DMS53 treated with DMSO at 0.1 percent for 48 hours (cell line): ENCODE data around the gene TGFBR3L.
"Not testable (repeated sequence)": the region's sequence is repeated elsewhere in the genome, so short reads cannot be mapped to it uniquely, and the experiment has no call there.

ENCODE experiments used
- DNase-seq: peaks from one replicate; lab custom pipeline; 2025; ENCODE audit not compliant: unreplicated experiment; lab: John Stamatoyannopoulos, UW

The TGFBR3L gene

DNA sequence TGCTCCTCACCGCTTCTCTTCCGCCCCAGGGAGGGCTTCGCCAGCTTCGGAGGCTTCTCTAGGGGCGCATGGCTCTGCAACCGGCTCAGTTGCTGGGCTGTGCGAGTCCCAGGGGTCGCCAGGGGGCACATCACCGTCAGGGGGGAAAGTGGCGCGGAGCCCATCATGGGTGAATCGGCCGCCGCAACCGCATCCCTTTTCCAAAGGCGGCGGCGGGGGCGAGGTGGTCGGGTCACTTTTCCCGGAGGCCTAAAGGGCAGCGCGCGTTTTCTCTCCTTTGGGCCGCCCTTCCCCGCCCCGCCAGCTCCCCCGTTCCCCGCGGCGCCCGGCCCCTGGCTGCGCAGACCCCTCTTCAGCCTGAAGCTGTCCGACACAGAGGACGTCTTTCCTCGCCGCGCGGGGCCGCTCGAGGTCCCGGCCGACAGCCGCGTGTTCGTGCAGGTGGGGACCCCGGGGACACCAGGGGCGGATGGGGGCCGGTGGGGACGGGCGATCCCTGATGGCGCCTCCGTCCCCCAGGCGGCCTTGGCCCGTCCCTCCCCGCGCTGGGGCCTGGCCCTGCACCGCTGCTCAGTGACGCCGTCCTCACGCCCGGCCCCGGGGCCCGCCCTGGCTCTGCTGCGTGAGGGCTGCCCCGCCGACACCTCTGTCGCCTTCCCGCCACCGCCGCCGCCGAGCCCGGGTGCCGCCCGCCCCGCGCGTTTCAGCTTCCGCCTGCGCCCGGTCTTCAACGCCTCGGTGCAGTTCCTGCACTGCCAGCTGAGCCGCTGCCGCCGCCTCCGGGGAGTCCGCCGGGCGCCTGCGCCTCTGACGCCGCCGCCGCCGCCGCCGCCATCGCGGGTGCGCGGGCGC lies 1.7 kb downstream of the TGFBR3L start:
- peak; percentile 5 for DNase-seq

DNA sequence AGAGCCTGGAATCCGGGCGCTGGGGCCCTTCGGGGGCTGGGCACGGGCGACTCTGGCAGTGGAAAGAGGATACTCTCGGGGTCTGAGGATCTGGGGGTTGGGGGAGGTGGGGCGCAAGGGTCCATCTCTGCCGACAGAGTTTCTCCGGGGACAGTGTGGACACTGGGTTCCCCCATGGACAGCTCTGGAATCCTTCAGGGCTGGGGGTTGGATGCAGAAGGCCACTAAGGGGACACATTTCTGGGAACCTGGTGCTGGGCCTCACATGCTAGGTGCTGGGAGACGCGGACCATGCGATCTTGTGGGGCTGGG lies 2.3 kb downstream of the TGFBR3L start:
- DNase-seq, result no peak

DNA sequence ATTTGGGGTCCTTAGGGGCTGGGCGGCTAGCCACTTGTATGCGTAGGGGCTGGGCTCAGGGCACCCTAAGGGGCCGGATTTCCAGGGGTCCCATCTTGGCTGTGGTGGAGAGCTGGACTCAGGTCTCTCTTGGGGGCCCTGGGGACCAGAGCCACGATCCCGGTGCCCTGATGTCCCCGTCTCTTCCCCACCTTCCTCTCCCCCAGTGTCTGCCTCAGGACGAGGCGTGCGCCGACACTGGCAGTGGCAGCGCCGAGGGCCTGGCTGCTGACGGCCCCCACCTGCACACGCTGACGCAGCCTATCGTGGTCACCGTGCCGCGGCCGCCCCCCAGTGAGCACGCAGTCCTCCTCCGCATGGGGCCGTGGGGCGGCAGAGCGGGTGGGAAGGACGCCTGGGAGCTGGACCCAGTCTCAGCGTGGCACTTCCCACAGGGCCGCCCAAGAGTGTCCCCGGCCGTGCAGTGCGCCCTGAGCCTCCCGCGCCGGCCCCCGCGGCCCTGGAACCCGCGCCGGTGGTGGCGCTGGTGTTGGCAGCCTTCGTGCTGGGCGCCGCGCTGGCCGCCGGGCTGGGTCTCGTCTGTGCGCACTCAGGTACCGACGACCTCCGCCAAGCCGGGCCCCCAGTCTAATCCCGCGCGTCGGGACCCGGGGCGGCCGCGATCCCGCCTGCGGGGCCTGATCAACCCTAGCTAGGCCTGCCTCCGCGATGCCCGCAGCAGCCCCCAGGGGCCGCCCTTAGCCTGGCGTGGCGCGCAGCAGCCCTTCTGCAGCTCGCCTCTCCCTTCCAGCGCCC lies 2.8 kb downstream of the TGFBR3L start:
- DNase-seq, result no peak

DNA sequence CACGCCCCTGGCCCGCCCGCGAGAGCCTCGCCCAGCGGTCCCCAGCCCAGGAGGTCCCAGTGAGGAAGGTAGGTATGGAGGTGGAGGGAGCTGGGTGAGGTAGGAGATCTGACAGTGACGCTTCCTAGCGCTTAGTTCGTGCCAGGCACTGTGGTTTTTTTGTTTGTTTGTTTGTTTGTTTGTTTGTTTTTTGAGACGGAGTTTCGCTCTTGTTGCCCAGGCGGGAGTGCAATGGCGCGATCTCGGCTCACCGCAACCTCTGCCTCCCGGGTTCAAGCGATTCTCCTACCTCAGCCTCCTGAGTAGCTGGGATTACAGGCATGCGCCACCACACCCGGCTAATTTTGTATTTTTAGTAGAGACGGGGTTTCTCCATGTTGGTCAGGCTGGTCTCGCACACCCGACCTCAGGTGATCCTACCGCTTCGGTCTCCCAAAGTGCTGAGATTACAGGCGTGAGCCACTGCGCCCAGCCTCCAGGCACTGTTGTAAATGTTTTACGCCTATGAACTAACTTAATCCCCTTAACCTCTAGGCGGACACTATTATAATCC lies 3.5 kb downstream of the TGFBR3L start:
- DNase-seq, result not testable (repeated sequence)

DNA sequence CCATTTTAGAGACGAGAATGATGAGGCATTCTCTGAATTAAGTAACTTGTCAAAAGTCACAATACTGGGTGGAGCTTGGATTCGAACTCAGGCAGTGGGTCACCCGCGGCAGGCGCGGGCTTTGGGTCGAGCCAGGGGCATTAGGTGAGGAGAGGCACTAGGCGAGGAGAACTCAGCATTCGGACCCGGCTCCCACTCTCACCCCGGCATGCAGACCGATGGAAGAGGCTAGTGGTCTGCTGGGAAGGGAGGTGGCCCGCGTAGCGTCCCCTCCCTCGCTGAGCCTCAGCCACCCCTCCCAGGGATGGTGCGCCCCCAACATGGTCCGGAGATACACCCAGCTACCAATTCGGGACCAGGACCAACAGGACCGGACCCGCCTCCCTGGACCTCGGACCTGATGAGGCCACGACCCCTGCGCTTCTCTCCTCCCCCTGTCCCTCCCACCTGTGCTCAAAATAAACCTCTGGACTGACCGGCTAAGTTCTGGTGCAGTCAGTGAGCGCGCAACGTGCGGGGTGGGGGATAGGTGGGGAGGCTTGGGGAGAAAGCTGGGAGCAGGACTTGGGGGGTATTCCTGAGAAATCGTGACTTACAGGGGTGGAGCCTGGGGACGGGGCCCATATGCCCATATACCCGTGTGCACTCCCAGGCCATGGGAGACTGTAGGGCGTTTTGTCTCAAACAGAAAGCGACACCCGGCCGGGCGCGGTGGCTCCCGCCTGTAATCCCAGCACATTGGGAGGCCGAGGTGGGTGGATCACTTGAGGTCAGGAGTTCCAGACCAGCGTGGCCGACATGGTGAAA lies 4.2 kb downstream of the TGFBR3L start:
- peak; percentile 4 for DNase-seq

DNA sequence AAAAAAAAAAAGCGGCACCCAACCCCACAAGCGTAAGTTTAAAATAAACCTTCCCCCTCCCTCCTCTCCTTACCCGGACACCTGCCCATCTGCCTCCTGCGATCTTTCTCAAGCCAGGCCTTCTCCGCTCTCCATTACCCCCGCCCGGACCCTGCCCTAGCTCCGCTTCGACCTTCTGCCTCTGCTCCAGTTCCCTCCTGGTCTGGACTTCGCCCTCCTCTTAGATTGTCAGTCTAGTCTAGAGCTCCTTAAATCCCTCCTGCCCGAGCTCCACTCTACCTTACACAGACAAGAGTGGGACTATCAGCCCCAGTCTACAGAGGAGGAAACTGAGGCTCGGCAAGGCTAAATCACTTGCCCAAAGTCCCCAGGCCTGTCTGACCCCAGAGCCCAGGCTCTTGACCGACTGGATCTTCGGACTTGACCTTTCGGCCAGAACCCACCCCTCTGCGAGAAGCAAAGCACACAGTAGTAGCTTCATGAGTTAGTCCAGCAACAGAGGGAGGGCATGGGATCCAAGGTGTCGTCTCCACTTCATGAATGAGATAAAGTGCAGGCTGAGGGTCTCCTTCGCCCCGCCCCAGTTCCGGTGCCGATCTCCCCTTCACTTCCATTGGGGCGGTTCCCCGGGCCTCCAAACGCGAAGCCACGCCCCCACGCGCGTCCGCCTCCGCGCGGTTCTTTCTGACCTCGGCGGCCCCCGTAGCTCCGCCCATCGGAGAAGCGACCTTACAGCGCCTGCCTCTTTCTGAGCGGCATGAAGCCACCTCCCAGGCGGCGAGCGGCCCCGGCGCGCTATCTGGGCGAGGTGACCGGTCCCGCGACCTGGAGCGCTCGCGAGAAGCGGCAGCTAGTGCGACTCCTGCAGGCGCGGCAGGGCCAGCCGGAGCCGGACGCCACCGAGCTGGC lies 5.2 kb downstream of the TGFBR3L start, which contains the start of gene SNAPC2:
TSS of gene SNAPC2 (plus strand) at position 729 of the 909 bp plus-strand sequence. CDS start at position 758, 29 bp downstream.
- DNase-seq, result peak; percentile 70

DNA sequence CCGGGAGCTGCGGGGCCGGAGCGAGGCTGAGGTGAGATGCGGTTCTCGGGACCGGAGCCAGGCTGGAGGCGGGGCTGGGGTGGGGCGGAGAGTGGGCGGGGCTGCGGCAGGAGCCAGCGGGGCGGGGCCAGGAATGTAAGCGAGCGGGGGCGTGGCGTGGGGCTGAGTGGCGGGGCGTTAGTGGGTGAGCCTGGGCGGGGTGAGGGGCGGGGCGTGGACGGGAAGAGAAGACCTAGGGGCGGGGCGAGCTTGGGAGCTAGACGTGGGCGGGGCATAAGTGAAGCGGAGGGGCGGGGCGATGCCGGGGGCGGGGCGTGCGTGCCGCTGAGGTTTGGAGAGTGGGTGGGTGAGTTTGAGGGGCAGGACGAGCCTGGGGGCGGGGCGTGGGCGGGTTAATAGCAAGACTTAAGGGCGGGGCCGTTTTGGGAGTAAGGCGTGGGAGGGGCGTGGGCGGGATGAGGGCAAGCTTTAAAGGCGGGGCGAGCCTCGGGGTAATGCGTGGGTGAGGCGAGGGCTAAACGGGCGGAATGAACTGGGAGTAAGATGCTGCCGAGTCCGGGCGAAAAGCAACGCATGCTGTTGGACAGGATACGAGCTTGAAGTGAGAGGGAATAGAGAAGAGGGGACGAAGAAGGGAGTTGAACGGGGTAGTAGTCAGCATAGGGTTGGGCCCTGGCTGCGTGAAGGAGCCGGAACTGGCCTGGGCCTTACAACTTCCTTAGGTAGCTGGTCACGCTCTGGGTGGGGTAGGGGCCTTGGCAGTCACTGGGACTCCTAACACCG lies 6.1 kb downstream of the TGFBR3L start:
- DNase-seq, result peak; percentile 80

DNA sequence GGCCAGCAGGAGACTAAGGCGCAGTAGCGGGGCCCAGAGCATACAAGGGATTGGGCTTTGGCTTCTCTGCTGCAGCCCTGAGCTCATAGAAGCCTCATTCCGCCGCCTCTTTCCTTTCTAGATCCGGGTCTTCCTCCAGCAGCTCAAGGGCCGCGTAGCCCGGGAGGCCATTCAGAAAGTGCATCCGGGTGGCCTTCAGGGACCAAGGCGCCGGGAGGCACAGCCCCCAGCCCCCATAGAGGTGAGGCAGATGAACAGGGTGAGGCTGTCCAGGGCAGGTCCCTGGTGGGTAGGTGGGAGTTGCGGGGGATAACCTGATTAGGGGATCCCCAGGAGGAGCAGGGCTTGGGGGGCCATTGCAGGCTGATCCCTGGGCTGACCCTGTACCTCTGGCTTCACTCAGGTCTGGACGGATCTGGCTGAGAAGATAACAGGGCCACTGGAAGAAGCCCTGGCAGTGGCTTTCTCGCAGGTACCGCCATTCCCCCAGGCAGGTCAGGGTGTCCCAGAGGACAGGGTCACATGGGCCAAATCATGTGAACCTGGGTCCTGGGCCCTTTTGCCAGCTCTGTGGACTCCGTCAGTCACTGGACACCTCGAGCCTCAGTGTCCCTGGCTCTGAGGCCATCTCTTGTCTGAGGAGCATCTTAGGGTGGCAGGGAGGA lies 6.8 kb downstream of the TGFBR3L start:
- no peak for DNase-seq

DNA sequence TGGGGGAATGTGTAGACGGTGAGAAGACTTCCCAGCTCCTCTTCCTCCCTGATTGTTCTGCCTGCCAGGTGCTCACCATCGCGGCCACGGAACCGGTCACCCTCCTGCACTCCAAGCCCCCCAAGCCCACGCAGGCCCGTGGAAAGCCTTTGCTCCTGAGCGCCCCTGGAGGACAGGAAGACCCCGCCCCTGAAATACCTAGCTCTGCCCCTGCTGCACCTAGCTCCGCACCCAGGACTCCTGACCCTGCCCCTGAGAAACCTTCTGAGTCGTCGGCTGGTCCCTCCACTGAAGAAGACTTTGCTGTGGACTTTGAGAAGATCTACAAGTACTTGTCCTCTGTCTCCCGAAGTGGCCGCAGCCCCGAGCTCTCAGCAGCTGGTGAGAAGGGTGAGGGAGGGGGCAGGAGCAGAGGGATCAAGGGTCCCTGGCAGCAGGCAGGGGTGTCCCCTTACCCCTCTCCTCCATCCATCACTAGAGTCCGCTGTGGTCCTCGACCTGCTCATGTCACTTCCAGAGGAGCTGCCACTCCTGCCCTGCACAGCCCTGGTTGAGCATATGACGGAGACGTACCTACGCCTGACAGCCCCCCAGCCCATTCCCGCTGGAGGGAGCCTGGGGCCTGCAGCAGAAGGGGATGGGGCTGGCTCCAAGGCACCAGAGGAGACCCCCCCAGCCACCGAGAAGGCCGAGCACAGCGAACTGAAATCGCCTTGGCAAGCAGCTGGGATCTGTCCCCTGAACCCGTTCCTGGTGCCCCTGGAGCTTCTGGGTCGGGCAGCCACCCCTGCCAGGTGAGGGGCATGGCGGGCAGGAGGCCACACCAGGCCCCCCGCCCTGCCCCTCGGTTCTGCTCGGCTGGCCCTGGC lies 7.6 kb downstream of the TGFBR3L start:
- DNase-seq, result no peak

DNA sequence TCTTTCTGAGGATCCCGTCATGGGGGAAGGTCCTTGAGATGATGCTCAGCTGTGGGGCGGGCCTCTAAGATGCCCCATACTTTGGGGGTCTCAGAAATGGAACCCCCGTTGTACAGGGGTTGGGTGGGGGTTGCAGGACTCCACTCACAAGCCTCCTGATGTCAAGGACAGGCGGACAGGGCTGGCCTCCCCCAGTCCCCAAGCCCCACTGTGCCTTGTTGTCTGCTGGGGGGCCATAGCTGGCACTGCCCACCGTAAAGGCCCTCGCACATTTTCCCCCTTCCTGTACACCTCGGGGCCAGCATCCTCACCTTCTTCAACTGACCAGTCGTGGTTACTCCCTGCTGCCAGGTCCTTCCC lies 8.2 kb downstream of the TGFBR3L start:
- DNase-seq, result no peak

DNA sequence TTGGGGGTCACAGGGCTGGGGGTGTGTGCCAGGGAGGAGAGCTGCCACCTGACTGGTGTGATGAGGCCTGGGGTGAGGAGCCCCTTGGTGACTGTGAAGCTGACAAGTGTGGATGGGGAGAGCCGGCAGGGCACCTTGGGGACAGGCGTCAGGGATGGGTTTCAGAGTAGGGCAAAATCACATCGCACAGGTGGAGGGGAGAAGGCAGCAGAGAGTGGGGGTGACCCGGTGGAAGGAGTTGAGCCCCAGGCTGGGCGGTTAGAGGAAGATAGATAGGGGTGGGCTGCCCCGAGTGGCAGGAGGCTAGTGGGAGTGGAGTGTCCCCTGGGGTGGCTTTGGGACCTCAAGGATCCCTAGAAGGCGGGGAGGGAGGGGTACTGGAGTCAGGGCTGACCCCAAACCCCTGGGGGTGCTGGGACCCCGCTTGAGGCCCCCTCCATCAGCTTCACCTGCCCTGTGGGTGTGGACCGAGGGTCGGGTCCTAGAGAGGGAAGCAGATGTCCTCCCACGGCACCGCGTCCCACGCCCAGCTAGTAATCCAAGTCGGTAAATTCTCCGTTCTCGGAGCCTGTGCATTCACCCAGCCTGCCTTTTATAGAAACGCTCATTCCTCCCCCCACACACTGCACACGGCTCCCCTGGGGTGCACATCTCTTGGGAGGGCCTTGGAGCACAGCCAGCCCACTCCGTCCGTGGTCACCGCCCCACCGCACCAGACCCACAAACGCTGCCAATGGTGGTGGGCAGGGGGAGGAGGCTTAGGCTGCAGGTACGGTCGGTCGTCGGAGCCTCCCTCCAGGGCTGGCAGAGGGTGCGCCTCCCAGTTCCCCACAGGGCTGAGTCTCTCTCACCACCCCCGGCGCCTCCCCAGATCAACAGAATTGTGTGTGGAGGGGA lies 8.9 kb downstream of the TGFBR3L start:
- no peak for DNase-seq

DNA sequence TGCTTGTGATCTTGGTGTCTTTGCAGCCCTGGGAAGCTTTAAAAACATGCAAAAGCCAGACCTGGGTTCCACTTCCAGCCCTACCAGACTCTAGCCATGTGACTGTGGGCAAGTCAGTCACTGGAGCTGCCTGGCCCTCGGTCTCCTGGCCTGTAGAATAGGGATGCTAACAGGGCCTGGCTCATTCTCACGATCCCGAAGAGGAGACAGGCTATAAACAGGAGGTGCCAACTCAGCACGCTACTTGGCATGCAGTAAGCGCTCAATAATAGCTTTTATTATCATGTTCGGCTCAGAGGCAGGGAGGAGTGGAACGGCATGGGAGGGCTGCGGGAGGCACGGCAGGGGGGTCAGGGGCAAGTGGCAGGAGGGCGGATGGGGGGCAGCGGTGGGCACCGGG lies 9.6 kb downstream of the TGFBR3L start:
- DNase-seq, result no peak

DNA sequence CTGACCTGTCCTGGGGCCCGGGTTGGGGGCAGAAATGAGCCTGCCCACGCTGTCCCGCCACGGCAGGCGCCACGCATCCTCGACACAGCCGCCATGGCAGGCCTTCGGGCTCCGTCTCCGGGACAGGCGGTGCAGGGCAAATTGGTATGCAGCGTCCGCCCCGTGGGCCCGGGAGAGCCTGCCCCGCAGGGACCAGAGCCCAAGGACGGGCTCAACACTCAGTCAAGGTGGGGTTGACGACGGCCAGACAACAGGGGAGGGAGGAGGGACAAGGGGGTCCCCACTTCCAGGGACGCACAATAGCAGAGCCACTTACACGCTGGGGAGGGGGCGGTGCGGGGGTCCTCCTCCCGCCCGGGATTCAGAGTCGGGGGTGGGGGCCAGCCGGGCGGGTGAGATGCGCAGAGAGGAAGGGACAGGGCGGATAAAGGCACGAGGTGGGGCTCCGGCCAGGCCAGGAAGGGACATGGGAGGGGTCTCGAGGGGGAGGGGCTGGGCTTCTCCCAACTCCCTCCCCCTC lies 10.1 kb downstream of the TGFBR3L start:
- no peak for DNase-seq

DNA sequence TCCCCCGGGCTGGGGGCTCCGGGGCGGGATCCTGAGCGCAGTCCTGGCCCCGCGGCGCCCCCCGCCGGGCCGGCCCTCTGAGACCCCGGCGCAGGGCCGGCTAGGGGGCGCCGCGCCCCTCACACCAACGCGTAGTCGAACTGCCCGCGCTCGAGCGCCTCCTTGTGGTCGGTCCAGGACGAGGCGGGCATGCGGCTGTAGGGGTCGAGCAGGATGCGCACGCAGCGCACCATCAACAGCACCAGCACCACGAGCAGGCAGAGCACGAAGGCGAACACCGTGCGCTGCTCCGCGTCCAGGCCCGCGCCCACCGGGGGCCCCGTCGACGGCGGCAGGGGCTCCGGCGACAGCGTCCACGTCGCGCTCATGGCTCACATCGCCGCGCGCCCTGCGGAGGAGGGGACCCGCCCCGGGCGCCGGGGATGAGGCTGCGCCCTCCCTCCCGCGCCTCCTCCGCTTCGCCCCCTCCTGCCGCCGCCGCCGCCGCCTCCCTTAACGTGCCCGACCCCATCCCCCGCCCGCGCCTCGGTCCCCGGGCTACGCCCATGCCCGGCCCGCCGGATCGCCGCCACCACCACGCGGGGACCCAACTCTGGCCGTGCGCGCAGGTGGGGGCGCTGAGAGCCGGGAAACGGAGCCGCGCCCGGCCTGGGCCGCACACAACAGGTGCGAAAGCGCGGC lies 10.7 kb downstream of the TGFBR3L start:
- peak; percentile 14 for DNase-seq

DNA sequence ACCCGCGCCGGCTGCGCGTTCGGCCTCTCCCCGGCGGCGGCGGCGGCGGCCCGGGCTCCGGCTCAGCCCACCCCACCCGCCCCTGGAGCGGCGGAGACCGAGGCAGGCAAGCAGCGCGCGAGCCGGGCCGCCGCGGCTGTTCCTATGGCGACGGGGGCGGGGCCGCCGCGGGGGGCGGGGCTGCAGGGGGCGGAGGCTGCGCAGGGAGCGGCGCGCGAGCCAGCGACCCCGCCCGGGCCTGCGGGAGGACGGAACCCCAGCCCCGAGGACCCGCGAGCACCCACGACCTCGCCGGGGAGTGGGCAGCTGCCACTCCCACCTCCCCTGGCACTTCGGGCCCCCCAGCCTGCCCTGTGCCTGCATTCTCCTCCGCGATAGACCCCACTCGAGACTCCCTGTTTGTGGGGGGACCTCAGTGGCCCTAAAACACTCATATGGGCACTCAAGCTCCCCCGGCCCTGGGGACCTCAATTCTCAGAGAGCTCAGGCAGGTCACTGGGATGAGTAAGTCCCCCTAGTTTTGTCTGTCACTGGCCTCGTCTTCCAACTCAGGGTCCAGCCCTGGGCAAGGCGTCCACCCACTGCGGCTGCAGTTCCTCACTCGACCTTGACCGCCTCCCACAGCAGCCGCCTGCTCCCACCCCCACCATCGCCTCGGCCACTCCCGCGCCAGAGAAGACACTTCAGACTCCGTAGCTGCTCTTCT lies 11.5 kb downstream of the TGFBR3L start, which contains the start of gene CTXN1:
TSS of gene CTXN1 (minus strand) at position 115 of the 706 bp plus-strand sequence. CDS start 597 bp downstream, outside the sequence.
- no peak for DNase-seq
